Heart left ventricle (tissue), 16 donors: ENCODE measurements around the gene FIBP. TPM values are rescaled to one million over a fixed set of nuclear protein-coding genes. Genes with fewer than 3 reads are reported as not detected.

Source experiments
- ATAC-seq, 4 donors: fragments of 200-7000 bp; cut with Tn5 transposase; one replicate each; pipeline ENCODE4 v1.9.1; 2020 to 2022; ENCODE audit warnings: moderate library complexity in 4 of 4, mild to moderate bottlenecking in 3 of 4, moderate number of reproducible peaks in 1 of 4
- DNase-seq, 5 donors: peaks; one replicate each; pipeline ENCODE4 v3.0.0-alpha.2; 2020
- H3K27ac ChIP-seq, 12 donors: fragments of 200-600 bp; sonication (generic) in 4 of 12; one replicate each; pipeline versions ENCODE4 v1.5.0 to v1.8.0; 2016 to 2022; ENCODE audit warnings: mild to moderate bottlenecking in 2 of 12
- H3K27me3 ChIP-seq, 9 donors: fragments of 200-600 bp; sonication (generic) in 2 of 9; one replicate each; pipeline versions ENCODE4 v1.5.1 to v1.8.0; 2016 to 2022; ENCODE audit warnings: mild to moderate bottlenecking in 3 of 9
- H3K36me3 ChIP-seq, 9 donors: fragments of 200-600 bp; sonication (generic) in 2 of 9; one replicate each; pipeline versions ENCODE4 v1.5.0 to v1.8.0; 2018 to 2022; ENCODE audit warnings: mild to moderate bottlenecking in 2 of 9
- H3K4me1 ChIP-seq, 12 donors: fragments of 200-600 bp; sonication (generic) in 4 of 12; one replicate each; pipeline versions ENCODE4 v1.5.0 to v1.8.0; 2016 to 2022; ENCODE audit warnings: mild to moderate bottlenecking in 3 of 12
- H3K4me3 ChIP-seq, 12 donors: fragments of 200-600 bp; sonication (generic) in 4 of 12; one replicate each; pipeline versions ENCODE4 v1.5.0 to v1.8.0; 2017 to 2022; ENCODE audit warnings: mild to moderate bottlenecking in 9 of 12, moderate library complexity in 4 of 12
- H3K9me3 ChIP-seq, 12 donors: fragments of 200-600 bp; sonication (generic) in 4 of 12; one replicate each; pipeline versions ENCODE4 v1.5.0 to v1.8.0; 2016 to 2022; ENCODE audit warnings: mild to moderate bottlenecking in 1 of 12
- CTCF ChIP-seq, 12 donors: fragments of 200-600 bp; sonication (generic) in 4 of 12; IDR thresholded peaks; one replicate each; pipeline versions ENCODE4 v1.5.0 to v1.8.0; 2018 to 2022; ENCODE audit warnings: antibody characterized with exemption in 12 of 12, mild to moderate bottlenecking in 5 of 12
- POLR2A ChIP-seq, 2 donors: fragments of 450-650 bp; IDR thresholded peaks; one replicate each; pipeline ENCODE4 v1.6.1; 2017; ENCODE audit warnings: antibody characterized with exemption in 2 of 2, mild to moderate bottlenecking in 2 of 2, moderate library complexity in 2 of 2
- WGBS, 4 donors: extraction: QIAGEN DNeasy Blood & Tissue Kit in 2 of 4; methylation state at CpG; one replicate each; pipeline versions ENCODE4 v1.1.5 to v1.1.7; 2013 to 2018; 5-methylcytosine and 5-hydroxymethylcytosine counted together
- intact Hi-C, 10 donors: fragments of 100-400 bp; cut with DNase I; formaldehyde crosslinking; loops; one replicate each; pipeline versions ENCODE4 v1.11.1 to v1.14.2; 2022
- polyA plus RNA-seq, 2 donors: library from polyadenylated mRNA; stranded (reverse); fragments of 200-250 nt; gene quantifications; one replicate each; pipeline ENCODE4 v1.2.3, GENCODE V29; 2013
- total RNA-seq, 9 donors: library from RNA; depleted of rRNA in 2 of 9; stranded (reverse); fragments of >200 nt in 2 of 9; fragmentation: NEBNext Ultra II Directional in 3 of 9; extraction: Animal tissue kit (Norgen Biotek cat#: 25700) in 3 of 9; gene quantifications; one replicate each; pipeline versions ENCODE4 v1.1.0 to v1.2.4, GENCODE V29; 2016 to 2023
- donor health status: ischemic (EF 13 %, LVEDD 7.1; RV severe dilation, severe dysfunction).
- donor health status: healthy with polysubstance abuse.
- donor health status: DM: no; HTN: yes; CAD: no.
- donor health status: DM: no; HTN: no; CAD: no.
- donor health status: ischemic (EF 25% LVEDD 6.9; RV normal size, moderate dysfunction).
- donor health status: ischemic (EF 25% LVEDD 5.7; RV mildly dilated, moderate dysfunction).
- donor health status: healthy.
- donor health status: DM: yes; HTN: yes; CAD: no.
- donor health status: ischemic (EF 35%, LVEDD 5.7; RV mildly dilated, moderate dysfunction).
- donor health status: nonischemic (EF 11% LVEDD 7.7; RV severe dilation, severe dysfunction).
- donor health status: DM: yes; HTN: yes; CAD: no.
- donor health status: PGD.
- donor health status: ischemic (EF 29% LVEDD 5.4; RV normal size, mild dysfunction).
- donor health status: nonischemic (EF 23%, LVEDD 6.1; RV moderate dilation, normal function).

The FIBP gene
- total and polyA plus RNA-seq, 11 donors, result 35.0 to 93.9 (median 57.3) TPM

DNA sequence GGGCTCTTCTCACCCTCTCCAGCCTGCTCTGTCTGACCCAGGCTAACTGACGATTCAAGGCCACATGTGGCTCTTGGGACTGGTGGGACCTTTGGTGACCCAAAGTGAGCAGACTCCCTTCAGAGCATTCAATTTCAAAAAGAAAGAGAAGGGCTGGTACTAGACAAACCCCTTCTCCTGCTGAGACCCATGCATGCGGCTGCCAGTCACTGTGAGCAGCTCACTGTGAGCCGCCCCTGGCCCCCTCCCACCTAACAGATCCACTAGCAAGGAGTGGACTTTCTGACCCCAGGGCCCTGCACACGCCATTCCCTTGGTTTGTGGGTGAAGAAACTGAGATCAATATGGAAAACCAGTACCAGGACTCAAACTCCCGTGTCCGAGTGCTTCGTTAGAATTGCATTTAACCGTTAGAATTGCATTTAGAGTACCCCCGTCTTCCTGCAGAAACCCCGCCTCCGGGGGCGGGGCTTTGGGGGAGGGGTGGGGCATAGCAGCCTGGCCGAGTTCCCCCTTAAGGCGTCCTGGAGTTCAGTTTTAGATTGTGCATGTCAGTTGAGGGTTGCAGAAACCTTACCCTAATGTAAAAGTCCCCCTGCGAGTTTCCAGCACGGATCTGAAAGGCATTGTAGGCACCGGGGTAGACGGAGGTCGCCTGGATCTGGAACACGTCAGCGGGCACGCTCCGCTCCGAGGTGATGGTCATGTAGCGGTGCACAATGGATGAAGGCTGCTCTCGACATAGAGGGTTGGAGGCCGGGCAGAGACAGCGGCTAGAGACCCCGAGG, 20.8 kb downstream of the FIBP start:
- intact Hi-C loops, result loop anchor here in 1 of 10 donors (10.0 kb wide), 1 partner anchor 477 kb away; the partner anchor contains the start of genes B4GAT1 and BRMS1
- no peaks in the 10 kb centered on the region for H3K9me3 ChIP-seq
- ATAC-seq (no peak), DNase-seq (peak in 2 of 5 donors; percentile 17 to 54)
- no peaks in the 10 kb centered on the region for H3K27me3 ChIP-seq
- no peak for TF ChIP-seq POLR2A (IDR thresholded peaks at IDR 0.05)
- 56 to 65% (median 60%) methylated on average over 28 to 29 of the region's 29 CpGs for WGBS, 4 donors
- H3K36me3 ChIP-seq, result peaks cover 0 to 82% (median 73%) of the 10 kb centered on the region in 9 donors
- H3K4me3 ChIP-seq, result no peak overlapping the region
- H3K27ac ChIP-seq, result no peak overlapping the region
- H3K4me1 ChIP-seq, result peaks cover 0 to 38% (median 19%) of the 10 kb centered on the region in 12 donors

DNA sequence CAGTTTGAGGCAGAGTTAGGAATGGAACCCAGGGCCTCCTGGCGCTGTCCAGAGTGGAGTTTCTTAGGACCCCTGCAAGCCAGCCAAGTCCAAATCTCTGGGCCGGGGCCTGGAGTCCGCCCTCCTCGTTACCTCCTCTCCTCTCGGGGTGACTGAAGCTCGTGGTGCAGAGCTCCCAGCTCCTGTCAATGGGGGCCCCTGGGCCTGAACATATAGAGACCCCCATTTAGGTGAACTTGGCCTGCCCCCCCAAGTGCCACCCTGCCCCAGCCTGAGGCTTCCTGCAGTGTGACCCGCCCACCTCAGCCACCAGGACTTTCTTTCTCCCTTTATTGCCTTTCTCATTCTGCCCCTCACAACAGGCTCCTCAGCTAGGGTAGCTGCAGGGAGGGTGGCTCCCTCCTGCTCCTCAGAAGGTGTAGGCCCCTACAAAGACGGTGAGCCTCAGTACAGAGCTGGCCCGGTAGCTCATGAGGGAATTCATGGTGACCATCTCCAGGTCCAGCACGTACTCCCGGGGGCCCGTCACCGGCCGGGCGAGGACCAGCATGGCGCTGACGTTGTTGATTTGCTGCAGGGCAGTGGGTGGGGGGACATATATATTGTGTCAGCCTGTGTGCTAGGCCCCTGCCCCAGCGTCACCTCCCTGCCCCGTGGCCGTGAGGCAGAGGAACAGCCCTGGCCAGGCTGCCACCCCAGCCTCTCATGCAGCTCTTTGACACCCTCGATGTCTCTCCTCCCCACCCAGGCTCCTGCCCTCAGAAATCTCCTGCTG, 21.6 kb downstream of the FIBP start:
- H3K9me3 ChIP-seq, result no peaks in the 10 kb centered on the region
- peak in 2 of 5 donors; percentile 10 to 49 for DNase-seq
- no peak overlapping the region for H3K27ac ChIP-seq
- no peak for TF ChIP-seq CTCF (IDR thresholded peaks at IDR 0.05)
- 78 to 86% (median 83%) methylated on average over 12 to 21 of the region's 21 CpGs for WGBS, 4 donors
- intact Hi-C loops, result loop anchor here in 1 of 10 donors (10.0 kb wide), 1 partner anchor 478 kb away; the partner anchor contains the start of genes B4GAT1 and BRMS1
- no peak overlapping the region for H3K4me3 ChIP-seq
- ATAC-seq, result no peak
- no peaks in the 10 kb centered on the region for H3K27me3 ChIP-seq
- H3K4me1 ChIP-seq, result peaks cover 2 to 38% (median 24%) of the 10 kb centered on the region in 12 donors
- H3K36me3 ChIP-seq, result peaks cover 0 to 89% (median 81%) of the 10 kb centered on the region in 9 donors

DNA sequence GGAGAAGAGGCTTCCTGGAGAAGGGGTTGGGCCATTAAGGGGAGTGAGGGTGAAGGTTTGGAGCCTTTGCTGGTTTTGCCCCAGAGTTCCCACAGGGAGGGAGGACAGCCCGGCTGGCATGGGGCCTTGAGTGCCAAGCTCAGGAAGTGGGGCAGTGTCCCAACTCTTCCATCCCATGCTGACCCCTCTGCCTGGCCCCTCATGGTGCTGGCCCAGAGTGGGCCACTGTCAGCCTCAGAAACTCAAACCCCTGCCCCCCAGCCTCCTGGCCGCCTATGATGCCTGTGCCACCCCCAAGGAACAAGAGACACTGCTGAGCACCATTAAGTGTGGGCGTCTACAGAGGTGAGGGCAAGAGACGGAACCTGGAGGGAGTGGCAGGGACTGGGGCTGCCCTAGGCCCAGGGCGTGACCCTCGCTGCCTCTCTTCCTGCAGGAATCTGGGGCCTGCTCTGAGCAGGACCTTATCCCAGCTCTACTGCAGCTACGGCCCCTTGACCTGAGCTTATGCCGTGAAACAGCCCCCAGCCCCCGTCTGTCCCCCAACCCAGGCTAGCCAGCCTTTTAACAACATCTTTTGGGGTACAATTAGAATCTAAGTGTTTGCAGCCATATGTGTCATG, 22.6 kb downstream of the FIBP start:
- ATAC-seq, result no peak
- DNase-seq, result peak in 2 of 5 donors; percentile 10 to 33
- peaks cover 0 to 93% (median 83%) of the 10 kb centered on the region in 9 donors for H3K36me3 ChIP-seq
- no peaks in the 10 kb centered on the region for H3K27me3 ChIP-seq
- intact Hi-C loops, result loop anchor here in 1 of 10 donors (10.0 kb wide), 1 partner anchor 479 kb away; the partner anchor contains the start of genes B4GAT1 and BRMS1
- WGBS, 4 donors, result 77 to 92% (median 85%) methylated on average over 5 to 9 of the region's 9 CpGs
- H3K4me1 ChIP-seq, result peaks cover 0 to 38% (median 22%) of the 10 kb centered on the region in 12 donors
- H3K9me3 ChIP-seq, result no peaks in the 10 kb centered on the region
- no peak for TF ChIP-seq POLR2A (IDR thresholded peaks at IDR 0.05)
- TF ChIP-seq CTCF (IDR thresholded peaks at IDR 0.05), result no peak
- no peak overlapping the region for H3K27ac ChIP-seq
- H3K4me3 ChIP-seq, result no peak overlapping the region

GRCh38 chr11:65864706-65865471, 23.4 kb downstream of the FIBP start:
- intact Hi-C loops, result loop anchor here in 1 of 10 donors (10.0 kb wide), 1 partner anchor 480 kb away; the partner anchor contains the start of genes B4GAT1 and BRMS1
- Histone ChIP-seq H3K9me3 (no peaks in the 10 kb centered on the region), H3K36me3 (peaks cover 0 to 86% (median 81%) of the 10 kb centered on the region in 9 donors), H3K27ac (no peak overlapping the region), H3K27me3 (no peaks in the 10 kb centered on the region), H3K4me3 (no peak overlapping the region), H3K4me1 (peaks cover 0 to 30% (median 18%) of the 10 kb centered on the region in 12 donors)
- no peak for ATAC-seq
- TF ChIP-seq CTCF (IDR thresholded peaks at IDR 0.05) (no peak), POLR2A (IDR thresholded peaks at IDR 0.05) (no peak)
- peak in 3 of 5 donors; percentile 11 to 53 (median 22) for DNase-seq
- WGBS, 4 donors, result 80 to 86% (median 83%) methylated on average over 17 to 18 of the region's 18 CpGs
